ENCODE data around the gene SYNPO.
A peak's percentile ranks its signal among the peaks of the same experiment; 100 is the strongest.

Gene SYNPO

DNA sequence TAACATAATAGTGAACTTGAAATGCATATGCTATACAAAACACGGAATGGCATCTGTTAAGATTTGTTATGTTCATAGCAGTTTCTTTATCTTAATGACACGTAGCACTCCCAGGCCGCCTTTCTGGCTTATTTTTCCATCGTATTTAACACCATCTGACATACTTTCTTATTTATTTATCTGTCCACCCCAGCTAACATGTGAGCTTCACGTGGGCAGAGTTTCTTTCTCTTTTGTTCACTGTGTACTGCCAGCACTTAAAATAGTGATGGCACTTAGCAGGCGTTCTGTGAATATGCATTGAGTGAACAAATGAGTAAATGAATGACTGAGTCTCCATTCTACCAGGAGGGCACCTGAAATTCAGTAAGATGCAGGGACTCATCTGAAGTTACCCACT, 29.4 kb upstream of the SYNPO start:
- in situ Hi-C loops (cut with HindIII; ENCODE audit: low sequenced_read_pairs): no loop called here
- H3K4me3 ChIP-seq (ENCODE audit: low read depth, low read length): no peak overlapping the region
- TF ChIP-seq, protein P1, sequence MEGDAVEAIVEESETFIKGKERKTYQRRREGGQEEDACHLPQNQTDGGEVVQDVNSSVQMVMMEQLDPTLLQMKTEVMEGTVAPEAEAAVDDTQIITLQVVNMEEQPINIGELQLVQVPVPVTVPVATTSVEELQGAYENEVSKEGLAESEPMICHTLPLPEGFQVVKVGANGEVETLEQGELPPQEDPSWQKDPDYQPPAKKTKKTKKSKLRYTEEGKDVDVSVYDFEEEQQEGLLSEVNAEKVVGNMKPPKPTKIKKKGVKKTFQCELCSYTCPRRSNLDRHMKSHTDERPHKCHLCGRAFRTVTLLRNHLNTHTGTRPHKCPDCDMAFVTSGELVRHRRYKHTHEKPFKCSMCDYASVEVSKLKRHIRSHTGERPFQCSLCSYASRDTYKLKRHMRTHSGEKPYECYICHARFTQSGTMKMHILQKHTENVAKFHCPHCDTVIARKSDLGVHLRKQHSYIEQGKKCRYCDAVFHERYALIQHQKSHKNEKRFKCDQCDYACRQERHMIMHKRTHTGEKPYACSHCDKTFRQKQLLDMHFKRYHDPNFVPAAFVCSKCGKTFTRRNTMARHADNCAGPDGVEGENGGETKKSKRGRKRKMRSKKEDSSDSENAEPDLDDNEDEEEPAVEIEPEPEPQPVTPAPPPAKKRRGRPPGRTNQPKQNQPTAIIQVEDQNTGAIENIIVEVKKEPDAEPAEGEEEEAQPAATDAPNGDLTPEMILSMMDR (IDR thresholded peaks at IDR 0.05; ENCODE audit: low read depth, low read length): no peak
- no peak for DNase-seq (ENCODE audit: low read depth, low spot score)

DNA sequence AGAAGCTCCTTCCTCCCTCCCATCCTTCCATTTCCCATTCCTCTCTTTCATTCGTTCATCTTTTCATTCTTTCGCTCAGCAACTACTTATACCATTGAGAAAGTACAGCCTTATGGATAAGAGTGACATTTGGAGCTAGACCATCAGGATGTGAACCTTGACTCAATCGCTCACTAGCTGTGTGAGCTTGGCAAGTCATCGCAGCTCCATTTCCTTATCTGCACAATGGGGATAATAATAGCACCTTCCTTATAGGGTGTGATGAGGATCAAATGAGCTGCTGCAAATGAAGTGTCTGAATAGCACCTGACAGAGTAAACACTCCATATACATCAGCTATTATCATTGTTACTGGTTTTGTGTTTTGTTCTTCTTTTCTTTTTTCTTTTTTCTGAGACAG, 28.1 kb upstream of the SYNPO start:
- H3K4me3 ChIP-seq (ENCODE audit: low read depth, low read length): no peak overlapping the region
- in situ Hi-C loops (cut with HindIII; ENCODE audit: low sequenced_read_pairs): no loop called here
- TF ChIP-seq, protein P1 (IDR thresholded peaks at IDR 0.05; ENCODE audit: low read depth, low read length): no peak
- DNase-seq (ENCODE audit: low read depth, low spot score): no peak

DNA sequence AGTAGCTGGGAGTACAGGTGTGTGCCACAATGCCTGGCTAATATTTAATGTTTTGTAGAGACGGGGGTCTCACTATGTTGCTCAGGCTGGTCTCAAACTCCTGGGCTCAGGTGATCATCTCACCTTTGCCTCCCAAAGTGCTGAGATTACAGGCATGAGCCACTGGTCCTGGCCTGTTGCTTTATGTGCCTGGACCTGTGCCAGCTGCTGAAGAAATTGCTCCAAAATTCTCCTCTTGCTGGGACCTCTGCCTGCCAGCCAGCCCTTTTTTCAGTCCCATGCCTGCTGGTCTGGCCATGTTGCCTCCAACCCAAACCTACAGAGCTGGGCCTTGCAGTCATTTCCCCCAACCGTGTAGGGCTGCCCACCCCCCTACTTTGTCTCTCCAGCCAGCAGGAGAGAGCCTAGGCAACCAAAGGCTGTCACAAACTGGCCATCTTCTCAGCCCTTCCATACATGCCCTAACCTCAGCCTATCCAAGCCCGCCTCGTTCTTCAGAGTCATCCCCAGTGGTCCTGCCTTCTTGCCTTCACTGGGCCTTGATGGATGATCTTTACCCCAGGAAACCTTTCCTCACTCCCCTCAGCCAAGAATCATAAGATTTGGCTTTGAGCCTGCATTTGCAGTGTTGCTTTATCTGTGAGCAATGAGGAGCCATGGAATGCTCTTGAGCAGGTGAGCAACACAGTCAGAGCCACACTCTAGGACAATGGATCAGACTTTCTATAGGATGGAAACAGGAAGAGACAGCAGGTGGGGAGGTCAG, 27.4 kb upstream of the SYNPO start:
- no peak overlapping the region for H3K4me3 ChIP-seq (ENCODE audit: low read depth, low read length)
- TF ChIP-seq, protein P1 (IDR thresholded peaks at IDR 0.05; ENCODE audit: low read depth, low read length): no peak
- in situ Hi-C loops (cut with HindIII; ENCODE audit: low sequenced_read_pairs): no loop called here
- DNase-seq (ENCODE audit: low read depth, low spot score): no peak

DNA sequence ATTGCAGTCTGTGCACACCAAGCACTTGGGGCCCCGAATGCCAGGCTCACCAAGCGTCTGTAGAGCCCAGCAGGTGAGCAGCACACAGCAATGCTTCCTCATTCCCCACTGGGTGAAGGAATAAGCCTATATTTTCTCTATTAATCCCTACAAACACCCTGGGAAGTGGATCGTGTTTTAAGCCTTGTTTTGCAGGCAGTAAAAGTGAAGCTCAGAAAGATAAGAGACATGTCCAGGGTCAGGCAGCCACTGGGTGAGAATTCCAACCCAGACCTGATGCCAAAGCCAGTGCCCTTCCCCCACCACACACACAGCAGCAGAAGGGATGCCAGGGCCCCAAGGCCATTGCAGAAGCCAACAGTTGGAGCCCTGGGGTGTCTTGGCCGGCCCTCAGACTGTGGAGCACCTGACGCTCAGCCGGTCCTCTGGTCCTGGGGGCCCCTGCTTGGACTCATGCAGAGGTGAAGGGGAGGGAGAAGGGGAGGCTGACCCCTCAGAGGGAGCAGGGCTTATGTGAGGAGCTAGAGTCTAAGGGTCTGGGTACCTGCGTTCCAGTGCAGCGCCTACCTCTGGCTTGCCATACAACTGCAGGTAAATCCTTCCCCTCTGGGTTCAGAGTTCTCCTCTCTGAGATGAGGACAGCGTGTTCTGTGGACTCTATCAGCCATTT, 26.3 kb upstream of the SYNPO start:
- H3K4me3 ChIP-seq (ENCODE audit: low read depth, low read length): no peak overlapping the region
- DNase-seq (ENCODE audit: low read depth, low spot score): no peak
- TF ChIP-seq, protein P1 (IDR thresholded peaks at IDR 0.05; ENCODE audit: low read depth, low read length): peak; percentile 26
- in situ Hi-C loops (cut with HindIII; ENCODE audit: low sequenced_read_pairs): no loop called here

DNA sequence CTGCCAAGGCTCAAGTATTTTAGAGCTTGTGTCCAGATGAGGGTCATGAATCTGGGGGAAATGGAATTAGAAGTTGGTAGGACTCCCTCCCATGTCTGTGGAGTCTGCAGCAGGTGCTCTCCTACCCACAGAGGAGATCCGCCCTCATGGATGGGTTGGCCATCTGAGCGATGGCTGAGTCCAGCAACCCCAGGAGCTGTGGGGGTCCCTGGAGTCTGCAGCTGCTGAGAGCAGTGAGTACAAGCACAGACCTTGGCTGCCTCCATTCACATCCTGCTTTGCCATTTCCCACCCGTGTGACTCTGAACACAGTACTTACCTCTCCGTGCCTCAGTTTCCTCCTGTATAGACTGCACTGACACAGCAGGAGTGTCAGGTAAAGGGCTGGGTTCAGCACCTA, 25.8 kb upstream of the SYNPO start:
- TF ChIP-seq, protein P1 (IDR thresholded peaks at IDR 0.05; ENCODE audit: low read depth, low read length): no peak

DNA sequence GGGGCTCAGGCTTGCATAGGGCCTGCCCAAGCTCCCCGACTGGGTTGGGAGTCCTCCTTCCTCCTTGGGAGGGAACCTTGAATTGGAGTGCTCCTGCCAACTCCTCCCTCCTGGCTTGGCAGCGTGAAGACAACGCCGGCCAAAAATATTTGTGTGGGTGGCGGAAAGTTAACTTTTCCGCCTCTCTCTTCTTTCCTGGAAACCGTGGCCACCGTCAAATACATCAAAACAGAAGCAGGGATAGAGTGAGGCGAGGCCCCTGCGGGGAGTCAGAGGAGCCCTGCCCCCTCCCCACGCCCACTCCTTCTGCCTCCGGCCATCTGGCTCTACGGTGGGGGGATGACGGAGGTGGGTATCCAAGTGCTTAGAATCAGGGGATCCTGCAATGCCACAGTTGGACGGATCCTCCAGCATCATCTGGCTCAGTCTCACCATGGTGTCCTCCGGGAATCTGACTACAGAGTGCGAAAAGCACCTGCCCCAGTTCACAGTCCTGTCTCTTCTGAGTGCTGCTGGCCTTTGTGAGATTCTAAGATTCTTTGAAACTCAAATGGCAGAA, 25.2 kb upstream of the SYNPO start:
- no peak overlapping the region for H3K4me3 ChIP-seq (ENCODE audit: low read depth, low read length)
- peak; percentile 55 for DNase-seq (ENCODE audit: low read depth, low spot score)
- TF ChIP-seq, protein P1 (IDR thresholded peaks at IDR 0.05; ENCODE audit: low read depth, low read length): no peak
- in situ Hi-C loops (cut with HindIII; ENCODE audit: low sequenced_read_pairs): no loop called here

More for the DNA sequence above, 25.8 kb upstream of the SYNPO start:
- no peak overlapping the region for H3K4me3 ChIP-seq (ENCODE audit: low read depth, low read length)
- no peak for DNase-seq (ENCODE audit: low read depth, low spot score)
- in situ Hi-C loops (cut with HindIII; ENCODE audit: low sequenced_read_pairs): no loop called here

All from astrocyte of the spinal cord (primary cell).